Body of pancreas (tissue), 4 donors: ENCODE measurements around the gene ADGRD1. TPM values are rescaled to one million over a fixed set of nuclear protein-coding genes. Genes with fewer than 3 reads are reported as not detected.

Source experiments
- ATAC-seq: fragments of 150-250 bp; one replicate; pipeline ENCODE4 v1.9.1; 2016
- DNase-seq, 4 donors: peaks; one replicate each; pipeline ENCODE4 v3.0.0-alpha.2; 2019
- H3K27ac ChIP-seq, 4 donors: fragments of 200-600 bp; sonication (generic); 1 replicate in 3 of 4; 2 replicates in 1 of 4; pipeline versions ENCODE4 v1.5.1 to v1.6.1; 2016 to 2019; ENCODE audit warnings: mild to moderate bottlenecking in 1 of 4, mixed read lengths in 1 of 4, moderate library complexity in 1 of 4
- H3K27me3 ChIP-seq, 2 donors: fragments of 200-600 bp; sonication (generic); one replicate each; pipeline ENCODE4 v1.6.0; 2016; ENCODE audit warnings: mild to moderate bottlenecking in 1 of 2
- H3K36me3 ChIP-seq, 2 donors: fragments of 200-600 bp; sonication (generic); replicated peaks in 1 of 2; 2 replicates each; pipeline ENCODE4 v1.5.1; 2016; ENCODE audit warnings: low read depth in 2 of 2; ENCODE audit not compliant: insufficient read depth in 1 of 2
- H3K4me1 ChIP-seq: fragments of 200-600 bp; sonication (generic); one replicate; pipeline ENCODE4 v1.6.0; 2016
- H3K4me3 ChIP-seq, 2 donors: fragments of 200-600 bp; sonication (generic); 1 replicate in 1 of 2; 2 replicates in 1 of 2; pipeline ENCODE4 v1.5.1; 2016 to 2019
- H3K9me3 ChIP-seq, 3 donors: fragments of 200-600 bp; sonication (generic); 1 replicate in 2 of 3; 2 replicates in 1 of 3; pipeline ENCODE4 v1.5.1; 2016
- POLR2A ChIP-seq, 3 donors: fragments of 450-650 bp; IDR thresholded peaks; one replicate each; pipeline ENCODE4 v1.6.1; 2016; ENCODE audit warnings: antibody characterized with exemption in 3 of 3, mild to moderate bottlenecking in 2 of 3
- WGBS, 2 donors: methylation state at CpG; one replicate each; pipeline ENCODE4 v1.1.5; 2017; 5-methylcytosine and 5-hydroxymethylcytosine counted together
- intact Hi-C: fragments of 100-400 bp; cut with DNase I; formaldehyde crosslinking; loops from one replicate; pipeline ENCODE4 v1.15.1; 2023
- total RNA-seq, 2 donors: library from RNA; depleted of rRNA; stranded (reverse); fragments of >200 nt; gene quantifications; one replicate each; pipeline ENCODE4 v1.1.0, GENCODE V29; 2016
- TF ChIP-seq, protein P1 (sequence below), 7 experiments: fragments of 450-650 bp in 4 of 7; fragments of 200-600 bp in 3 of 7; sonication (generic) in 3 of 7; IDR thresholded peaks; one replicate each; pipeline ENCODE4 v1.5.1; 2016 to 2019; ENCODE audit warnings: antibody characterized with exemption in 7 of 7

Gene ADGRD1
- total RNA-seq, 2 donors from 2014 or later: 4.4 to 4.9 TPM

DNA sequence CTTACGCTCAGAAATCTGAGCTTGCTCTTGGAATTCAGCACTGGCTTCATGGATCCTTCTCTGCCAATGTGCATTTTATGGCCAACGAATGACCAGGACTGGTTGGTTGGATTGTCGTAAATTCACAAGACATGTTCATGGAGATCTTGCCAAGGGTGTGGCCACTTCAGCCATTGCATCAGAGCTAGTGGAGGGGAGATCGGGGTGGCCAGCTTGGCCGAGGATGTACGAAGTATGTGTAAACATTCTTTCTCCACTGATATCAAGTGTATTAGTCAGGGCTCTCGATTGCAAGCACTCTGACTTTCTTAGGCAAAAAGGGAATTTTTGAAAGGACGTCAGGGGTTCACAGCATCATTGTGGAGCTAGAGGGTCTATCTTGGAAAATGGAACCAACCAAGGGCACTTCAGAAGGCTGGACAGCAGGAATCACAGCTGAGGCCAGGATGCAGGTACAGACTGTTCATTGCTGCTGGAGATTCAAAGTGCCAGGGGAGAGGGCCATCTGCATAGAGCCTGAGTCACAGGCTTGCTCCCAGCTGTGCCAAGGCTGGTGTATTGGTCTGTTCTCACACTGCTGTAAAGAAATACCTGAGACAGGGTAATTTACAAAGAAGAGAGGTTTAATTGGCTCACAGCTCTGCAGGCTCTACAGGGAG, 32.9 kb upstream of the ADGRD1 start:
- H3K4me1 ChIP-seq: peaks cover 10% of the 10 kb centered on the region
- H3K36me3 ChIP-seq: no peaks in the 10 kb centered on the region
- 35 to 59% methylated on average over 8 of the region's 8 CpGs for WGBS, 2 donors
- no peaks in the 10 kb centered on the region for H3K27me3 ChIP-seq
- H3K9me3 ChIP-seq: no peaks in the 10 kb centered on the region
- DNase-seq (peak in 3 of 4 donors; percentile 16 to 32 (median 27)), ATAC-seq (peak; percentile 47)
- H3K4me3 ChIP-seq: no peak overlapping the region
- intact Hi-C loops: loop anchor here (10.0 kb wide), 1 partner anchor 214 kb away; no protein-coding TSS in a partner anchor
- no peak overlapping the region for H3K27ac ChIP-seq
- TF ChIP-seq, protein P1, sequence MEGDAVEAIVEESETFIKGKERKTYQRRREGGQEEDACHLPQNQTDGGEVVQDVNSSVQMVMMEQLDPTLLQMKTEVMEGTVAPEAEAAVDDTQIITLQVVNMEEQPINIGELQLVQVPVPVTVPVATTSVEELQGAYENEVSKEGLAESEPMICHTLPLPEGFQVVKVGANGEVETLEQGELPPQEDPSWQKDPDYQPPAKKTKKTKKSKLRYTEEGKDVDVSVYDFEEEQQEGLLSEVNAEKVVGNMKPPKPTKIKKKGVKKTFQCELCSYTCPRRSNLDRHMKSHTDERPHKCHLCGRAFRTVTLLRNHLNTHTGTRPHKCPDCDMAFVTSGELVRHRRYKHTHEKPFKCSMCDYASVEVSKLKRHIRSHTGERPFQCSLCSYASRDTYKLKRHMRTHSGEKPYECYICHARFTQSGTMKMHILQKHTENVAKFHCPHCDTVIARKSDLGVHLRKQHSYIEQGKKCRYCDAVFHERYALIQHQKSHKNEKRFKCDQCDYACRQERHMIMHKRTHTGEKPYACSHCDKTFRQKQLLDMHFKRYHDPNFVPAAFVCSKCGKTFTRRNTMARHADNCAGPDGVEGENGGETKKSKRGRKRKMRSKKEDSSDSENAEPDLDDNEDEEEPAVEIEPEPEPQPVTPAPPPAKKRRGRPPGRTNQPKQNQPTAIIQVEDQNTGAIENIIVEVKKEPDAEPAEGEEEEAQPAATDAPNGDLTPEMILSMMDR (IDR thresholded peaks at IDR 0.05): no peak
- no peak for TF ChIP-seq POLR2A (IDR thresholded peaks at IDR 0.05)

DNA sequence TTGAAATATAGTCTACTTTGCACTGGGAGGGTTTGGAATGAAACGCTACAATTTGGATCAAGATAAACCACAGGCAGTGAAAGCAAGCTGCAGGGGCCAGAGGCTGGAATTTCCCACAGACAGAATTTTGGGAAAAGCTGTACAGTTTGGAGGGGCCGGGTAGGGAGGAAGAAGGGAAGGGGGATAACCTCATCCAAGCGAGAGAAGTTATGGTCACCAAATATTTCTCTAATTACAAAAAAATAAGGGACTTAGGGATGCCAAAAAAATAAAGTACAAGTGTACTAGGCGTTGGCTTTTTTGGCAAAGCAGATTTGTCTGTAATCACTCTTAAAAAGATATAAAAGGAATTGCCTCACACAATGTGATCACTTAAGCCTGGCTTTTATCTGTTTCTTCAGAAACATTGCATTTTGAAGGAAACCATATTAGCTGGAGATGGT, 31.2 kb upstream of the ADGRD1 start:
- Histone ChIP-seq H3K4me1 (no peaks in the 10 kb centered on the region), H3K36me3 (no peaks in the 10 kb centered on the region), H3K27ac (no peak overlapping the region), H3K9me3 (no peaks in the 10 kb centered on the region), H3K4me3 (no peak overlapping the region), H3K27me3 (no peaks in the 10 kb centered on the region)
- intact Hi-C loops: loop anchor here (10.0 kb wide), 1 partner anchor 212 kb away; no protein-coding TSS in a partner anchor
- ATAC-seq: no peak
- 46 to 56% methylated on average over 4 of the region's 4 CpGs for WGBS, 2 donors
- TF ChIP-seq, protein P1 (IDR thresholded peaks at IDR 0.05): no peak
- TF ChIP-seq POLR2A (IDR thresholded peaks at IDR 0.05): no peak
- no peak for DNase-seq

DNA sequence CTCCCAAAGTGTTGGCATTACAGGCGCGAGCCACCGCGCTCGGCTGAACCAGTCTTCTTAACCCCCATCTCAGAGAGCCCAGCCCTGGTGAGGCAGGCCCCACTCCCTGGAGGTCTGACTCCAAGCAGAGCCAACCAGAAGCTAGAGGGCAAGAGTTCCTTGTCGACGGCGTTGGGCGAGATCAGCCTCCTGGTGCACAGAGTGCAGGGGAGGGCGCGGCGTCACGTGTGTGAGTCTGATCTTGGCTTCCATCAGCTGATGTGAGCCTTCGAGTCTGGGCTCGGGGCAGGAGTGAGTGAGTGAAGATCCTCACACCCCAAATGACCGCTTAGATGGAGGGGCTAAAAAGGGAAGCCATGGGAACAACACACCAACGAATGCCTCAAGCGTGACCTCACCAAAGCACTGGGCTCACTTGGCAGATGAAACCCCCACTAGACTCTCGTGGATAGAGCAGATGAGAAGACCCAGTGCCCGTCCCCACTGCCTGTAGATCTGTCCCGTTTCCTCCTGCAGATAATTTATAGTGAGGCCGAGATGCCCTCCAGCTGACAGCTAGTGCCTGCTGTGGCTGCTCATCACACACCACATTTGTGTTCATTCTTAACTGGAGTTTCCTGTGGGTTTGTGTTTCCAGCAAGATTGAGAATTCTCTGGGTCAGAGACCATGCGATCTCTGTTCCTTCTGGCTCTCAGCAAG, 28.6 kb upstream of the ADGRD1 start:
- DNase-seq: no peak
- no peak for ATAC-seq
- H3K27ac ChIP-seq: no peak overlapping the region
- intact Hi-C loops: loop anchor here (10.0 kb wide), 1 partner anchor 210 kb away; no protein-coding TSS in a partner anchor
- no peaks in the 10 kb centered on the region for H3K4me1 ChIP-seq
- H3K9me3 ChIP-seq: no peaks in the 10 kb centered on the region
- TF ChIP-seq, protein P1 (IDR thresholded peaks at IDR 0.05): no peak
- no peak for TF ChIP-seq POLR2A (IDR thresholded peaks at IDR 0.05)
- 72 to 77% methylated on average over 16 to 23 of the region's 23 CpGs for WGBS, 2 donors
- H3K36me3 ChIP-seq: no peaks in the 10 kb centered on the region
- no peak overlapping the region for H3K4me3 ChIP-seq
- no peaks in the 10 kb centered on the region for H3K27me3 ChIP-seq

DNA sequence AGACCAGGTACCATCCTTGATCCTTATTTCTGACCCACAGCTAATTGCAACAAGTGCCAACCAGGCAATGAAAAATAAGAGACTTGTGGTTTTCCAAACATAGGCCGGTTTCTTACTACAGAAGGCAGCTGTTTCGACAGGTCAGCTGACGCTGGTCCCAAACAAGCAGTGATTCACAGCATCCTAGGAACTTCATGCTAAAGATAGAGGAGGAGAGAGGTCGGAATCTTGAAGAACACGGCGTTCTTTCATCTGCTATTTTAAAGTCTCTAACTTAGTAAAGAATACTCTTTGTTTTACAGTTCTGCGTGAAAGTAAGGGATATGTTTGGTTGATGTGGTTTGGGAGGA, 28.1 kb upstream of the ADGRD1 start:
- TF ChIP-seq, protein P1 (IDR thresholded peaks at IDR 0.05): no peak
- no peak for TF ChIP-seq POLR2A (IDR thresholded peaks at IDR 0.05)
- intact Hi-C loops: loop anchor here (10.0 kb wide), 1 partner anchor 209 kb away; no protein-coding TSS in a partner anchor
- WGBS, 2 donors: 68 to 75% methylated on average over 7 of the region's 7 CpGs
- Histone ChIP-seq H3K27ac (no peak overlapping the region), H3K36me3 (no peaks in the 10 kb centered on the region), H3K9me3 (no peaks in the 10 kb centered on the region), H3K4me1 (no peaks in the 10 kb centered on the region), H3K4me3 (no peak overlapping the region), H3K27me3 (no peaks in the 10 kb centered on the region)
- ATAC-seq (no peak), DNase-seq (no peak)
